NCI-H187 treated with DMSO at 0.1 percent for 48 hours (cell line): ENCODE measurements around the gene PLXNA4.

Source experiments
- DNase-seq: peaks from one replicate; lab custom pipeline; 2025; lab: John Stamatoyannopoulos, UW

PLXNA4 gene

GRCh38 chr7:132261327-132262159, 314.7 kb downstream of the PLXNA4 start:
- DNase-seq = no peak

- DNase-seq = no peak
Measured at GRCh38 chr7:132258231-132258630, 318.0 kb downstream of the PLXNA4 start.

- no peak for DNase-seq
Measured at GRCh38 chr7:132257253-132257652, 319.0 kb downstream of the PLXNA4 start.

GRCh38 chr7:132256721-132257212, 319.5 kb downstream of the PLXNA4 start:
- no peak for DNase-seq

- DNase-seq = no peak
Measured at GRCh38 chr7:132255898-132256297, 320.4 kb downstream of the PLXNA4 start.

- no peak for DNase-seq
Measured at GRCh38 chr7:132255115-132255797, 321.0 kb downstream of the PLXNA4 start.

- DNase-seq = no peak
Measured at GRCh38 chr7:132254455-132254854, 321.8 kb downstream of the PLXNA4 start.

- DNase-seq = no peak
Measured at GRCh38 chr7:132252793-132253100, 323.5 kb downstream of the PLXNA4 start.

- no peak for DNase-seq
Measured at GRCh38 chr7:132251327-132251659, 325.0 kb downstream of the PLXNA4 start.

GRCh38 chr7:132250480-132251326, 325.6 kb downstream of the PLXNA4 start:
- DNase-seq = no peak

GRCh38 chr7:132249256-132249971, 326.9 kb downstream of the PLXNA4 start:
- no peak for DNase-seq

GRCh38 chr7:132248841-132249240, 327.4 kb downstream of the PLXNA4 start:
- DNase-seq = no peak

- no peak for DNase-seq
Measured at GRCh38 chr7:132247995-132248618, 328.2 kb downstream of the PLXNA4 start.

- DNase-seq = no peak
Measured at GRCh38 chr7:132246591-132246990, 329.7 kb downstream of the PLXNA4 start.

GRCh38 chr7:132245539-132245938, 330.7 kb downstream of the PLXNA4 start:
- DNase-seq = no peak

- no peak for DNase-seq
Measured at GRCh38 chr7:132244903-132245480, 331.3 kb downstream of the PLXNA4 start.

- DNase-seq = no peak
Measured at GRCh38 chr7:132243463-132243862, 332.8 kb downstream of the PLXNA4 start.

GRCh38 chr7:132243051-132243450, 333.2 kb downstream of the PLXNA4 start:
- DNase-seq = no peak

GRCh38 chr7:132242192-132242812, 334.0 kb downstream of the PLXNA4 start:
- DNase-seq = no peak

GRCh38 chr7:132240821-132241422, 335.3 kb downstream of the PLXNA4 start:
- no peak for DNase-seq
